ENCODE measurements around the gene TMEM140. TPM values are rescaled to one million over a fixed set of nuclear protein-coding genes. Genes with fewer than 3 reads are reported as not detected.

The TMEM140 gene
- total and polyA plus RNA-seq, 4 donors = 16.1 to 35.2 (median 18.6) TPM

GRCh38 chr7:135204341-135204749 is 56.5 kb downstream of the TMEM140 start:
- peaks cover 10 to 26% (median 22%) of the 10 kb centered on the region in 4 donors for H3K36me3 ChIP-seq (ENCODE audit: control insufficient read depth in 4 of 4, insufficient read depth in 4 of 4, low read length in 4 of 4)
- TF ChIP-seq CTCF (IDR thresholded peaks at IDR 0.05; ENCODE audit: control extremely low read depth, extremely low read depth) = no peak
- H3K4me3 ChIP-seq = no peak overlapping the region
- DNase-seq (peak; percentile 76 to 87 (median 85)), ATAC-seq (ENCODE audit: insufficient read depth, low FRiP score) (no peak)
- peaks cover 0 to 58% (median 34%) of the 10 kb centered on the region in 5 donors for H3K4me1 ChIP-seq (ENCODE audit: control insufficient read depth in 5 of 5, insufficient read depth in 5 of 5, low read length in 5 of 5)
- H3K9me3 ChIP-seq (ENCODE audit: control insufficient read depth in 4 of 4, insufficient read depth in 3 of 4, low read length in 3 of 4) = no peaks in the 10 kb centered on the region
- peak overlapping the region in 1 of 2 donors; percentile 30 for H3K9ac ChIP-seq (ENCODE audit: insufficient read depth in 1 of 2, low read length in 2 of 2)
- no peaks in the 10 kb centered on the region for H3K27me3 ChIP-seq (ENCODE audit: control insufficient read depth in 3 of 3, insufficient read depth in 3 of 3, low read length in 2 of 3)
- H3K27ac ChIP-seq (ENCODE audit: low read depth in 1 of 2, low read length in 1 of 2) = peak overlapping the region in 1 of 2 donors; percentile 15
- WGBS, 2 donors = 68 to 82% methylated on average over 6 of the region's 6 CpGs

GRCh38 chr7:135204876-135205275 is 57.0 kb downstream of the TMEM140 start:
- TF ChIP-seq CTCF (IDR thresholded peaks at IDR 0.05; ENCODE audit: control extremely low read depth, extremely low read depth) = no peak
- Histone ChIP-seq H3K9me3 (ENCODE audit: control insufficient read depth in 4 of 4, insufficient read depth in 3 of 4, low read length in 3 of 4) (no peaks in the 10 kb centered on the region), H3K9ac (ENCODE audit: insufficient read depth in 1 of 2, low read length in 2 of 2) (no peak overlapping the region)

GRCh38 chr7:135205850-135206249 is 58.0 kb downstream of the TMEM140 start:
- peak overlapping the region in 1 of 2 donors; percentile 49 for H3K27ac ChIP-seq (ENCODE audit: low read depth in 1 of 2, low read length in 1 of 2)
- ATAC-seq (ENCODE audit: insufficient read depth, low FRiP score) = no peak

More at GRCh38 chr7:135204876-135205275, 57.0 kb downstream of the TMEM140 start:
- DNase-seq (no peak), ATAC-seq (ENCODE audit: insufficient read depth, low FRiP score) (no peak)
- Histone ChIP-seq H3K36me3 (ENCODE audit: control insufficient read depth in 4 of 4, insufficient read depth in 4 of 4, low read length in 4 of 4) (peaks cover 5 to 26% (median 19%) of the 10 kb centered on the region in 4 donors), H3K27me3 (ENCODE audit: control insufficient read depth in 3 of 3, insufficient read depth in 3 of 3, low read length in 2 of 3) (no peaks in the 10 kb centered on the region), H3K4me1 (ENCODE audit: control insufficient read depth in 5 of 5, insufficient read depth in 5 of 5, low read length in 5 of 5) (peaks cover 0 to 61% (median 39%) of the 10 kb centered on the region in 5 donors), H3K27ac (ENCODE audit: low read depth in 1 of 2, low read length in 1 of 2) (peak overlapping the region in 1 of 2 donors; percentile 26), H3K4me3 (no peak overlapping the region)
- 85 to 87% methylated on average over 5 of the region's 5 CpGs for WGBS, 2 donors

More at GRCh38 chr7:135205850-135206249, 58.0 kb downstream of the TMEM140 start:
- peak in 1 of 3 donors; percentile 11 for DNase-seq
- peaks cover 0 to 58% (median 44%) of the 10 kb centered on the region in 5 donors for H3K4me1 ChIP-seq (ENCODE audit: control insufficient read depth in 5 of 5, insufficient read depth in 5 of 5, low read length in 5 of 5)
- no peaks in the 10 kb centered on the region for H3K9me3 ChIP-seq (ENCODE audit: control insufficient read depth in 4 of 4, insufficient read depth in 3 of 4, low read length in 3 of 4)
- H3K9ac ChIP-seq (ENCODE audit: insufficient read depth in 1 of 2, low read length in 2 of 2) = peak overlapping the region in 1 of 2 donors; percentile 11
- peaks cover 4 to 22% (median 18%) of the 10 kb centered on the region in 4 donors for H3K36me3 ChIP-seq (ENCODE audit: control insufficient read depth in 4 of 4, insufficient read depth in 4 of 4, low read length in 4 of 4)
- TF ChIP-seq CTCF (IDR thresholded peaks at IDR 0.05; ENCODE audit: control extremely low read depth, extremely low read depth) = no peak
- H3K4me3 ChIP-seq = no peak overlapping the region
- no peaks in the 10 kb centered on the region for H3K27me3 ChIP-seq (ENCODE audit: control insufficient read depth in 3 of 3, insufficient read depth in 3 of 3, low read length in 2 of 3)
- 81 to 91% methylated on average over 8 of the region's 8 CpGs for WGBS, 2 donors

All from lung (tissue), 12 donors.